OCI-LY1 (cell line): ENCODE data around the gene HMCN2.
"Not testable (repeated sequence)": the region's sequence is repeated elsewhere in the genome, so short reads cannot be mapped to it uniquely, and the experiment has no call there.

Experiments used
- H2AFZ ChIP-seq: fragments of 200-600 bp; sonication (generic), shearing (Covaris generic); 2 replicates; pipeline ENCODE4 v1.6.0; 2014; ENCODE audit warnings: antibody characterized with exemption, mild to moderate bottlenecking, low read length
- H3F3A ChIP-seq: fragments of 200-600 bp; sonication (generic), shearing (Covaris generic); 2 replicates; pipeline ENCODE4 v1.6.0; 2014; ENCODE audit warnings: mild to moderate bottlenecking, antibody characterized with exemption, low read length, moderate library complexity; ENCODE audit not compliant: insufficient read depth
- H3K27ac ChIP-seq: fragments of 200-600 bp; sonication (generic); 2 replicates; pipeline ENCODE4 v1.5.1; 2014; ENCODE audit warnings: low read length, mixed run types, mild to moderate bottlenecking, low read depth; ENCODE audit not compliant: poor library complexity, severe bottlenecking
- H3K27me3 ChIP-seq: fragments of 200-600 bp; sonication (generic); 2 replicates; pipeline ENCODE4 v1.6.0; 2014; ENCODE audit warnings: antibody characterized with exemption, mild to moderate bottlenecking, low read length, moderate library complexity; ENCODE audit not compliant: insufficient read depth
- H3K36me3 ChIP-seq: fragments of 200-600 bp; sonication (generic); 2 replicates; pipeline ENCODE4 v1.6.1; 2014; ENCODE audit warnings: mild to moderate bottlenecking, antibody characterized with exemption, low read length, moderate library complexity, mixed read lengths; ENCODE audit not compliant: insufficient read depth
- H3K4me1 ChIP-seq: fragments of 200-600 bp; sonication (generic); 2 replicates; pipeline ENCODE4 v1.5.1; 2014; ENCODE audit warnings: mild to moderate bottlenecking, low read length, moderate library complexity; ENCODE audit not compliant: insufficient read depth, severe bottlenecking
- H3K4me2 ChIP-seq: fragments of 200-600 bp; sonication (generic), shearing (Covaris generic); 2 replicates; pipeline ENCODE4 v1.6.1; 2014; ENCODE audit warnings: low read length
- H3K4me3 ChIP-seq: fragments of 200-600 bp; sonication (generic); 2 replicates; pipeline ENCODE4 v1.5.1; 2014; ENCODE audit warnings: low read length, low read depth, mild to moderate bottlenecking, mixed read lengths; ENCODE audit not compliant: poor library complexity, severe bottlenecking
- H3K79me2 ChIP-seq: fragments of 200-600 bp; shearing (Covaris generic); 2 replicates; pipeline ENCODE4 v1.6.1; 2016; ENCODE audit warnings: mixed run types, low read length, mixed read lengths; ENCODE audit not compliant: insufficient read depth
- H3K9ac ChIP-seq: fragments of 200-600 bp; sonication (generic), shearing (Covaris generic); 2 replicates; pipeline ENCODE4 v1.6.1; 2014; ENCODE audit warnings: mild to moderate bottlenecking, low read length, mixed read lengths
- H3K9me2 ChIP-seq: fragments of 200-600 bp; sonication (generic), shearing (Covaris generic); 2 replicates; pipeline ENCODE4 v1.6.1; 2014; ENCODE audit warnings: low read depth, mild to moderate bottlenecking, low read length, mixed read lengths
- H3K9me3 ChIP-seq: fragments of 200-600 bp; shearing (Covaris generic); 2 replicates; pipeline ENCODE4 v1.6.1; 2014; ENCODE audit warnings: low read length, mixed read lengths
- H4K20me1 ChIP-seq: fragments of 200-600 bp; sonication (generic), shearing (Covaris generic); 2 replicates; pipeline ENCODE4 v1.6.0; 2016; ENCODE audit warnings: mild to moderate bottlenecking, low read length; ENCODE audit not compliant: insufficient read depth
- EZH2 ChIP-seq: fragments of 200-600 bp; sonication (generic), shearing (Covaris generic); IDR thresholded peaks from 2 replicates; pipeline ENCODE4 v1.8.0; 2017; ENCODE audit warnings: borderline replicate concordance, mixed run types, mild to moderate bottlenecking, antibody characterized with exemption, low read length, moderate library complexity, mixed read lengths
- TF ChIP-seq, protein P1 (sequence below): fragments of 200-600 bp; sonication (generic), shearing (Covaris generic); IDR thresholded peaks from 2 replicates; pipeline ENCODE4 v1.5.1; 2017; ENCODE audit warnings: mild to moderate bottlenecking, antibody characterized with exemption, low read length, moderate library complexity, mixed read lengths

Gene HMCN2

DNA sequence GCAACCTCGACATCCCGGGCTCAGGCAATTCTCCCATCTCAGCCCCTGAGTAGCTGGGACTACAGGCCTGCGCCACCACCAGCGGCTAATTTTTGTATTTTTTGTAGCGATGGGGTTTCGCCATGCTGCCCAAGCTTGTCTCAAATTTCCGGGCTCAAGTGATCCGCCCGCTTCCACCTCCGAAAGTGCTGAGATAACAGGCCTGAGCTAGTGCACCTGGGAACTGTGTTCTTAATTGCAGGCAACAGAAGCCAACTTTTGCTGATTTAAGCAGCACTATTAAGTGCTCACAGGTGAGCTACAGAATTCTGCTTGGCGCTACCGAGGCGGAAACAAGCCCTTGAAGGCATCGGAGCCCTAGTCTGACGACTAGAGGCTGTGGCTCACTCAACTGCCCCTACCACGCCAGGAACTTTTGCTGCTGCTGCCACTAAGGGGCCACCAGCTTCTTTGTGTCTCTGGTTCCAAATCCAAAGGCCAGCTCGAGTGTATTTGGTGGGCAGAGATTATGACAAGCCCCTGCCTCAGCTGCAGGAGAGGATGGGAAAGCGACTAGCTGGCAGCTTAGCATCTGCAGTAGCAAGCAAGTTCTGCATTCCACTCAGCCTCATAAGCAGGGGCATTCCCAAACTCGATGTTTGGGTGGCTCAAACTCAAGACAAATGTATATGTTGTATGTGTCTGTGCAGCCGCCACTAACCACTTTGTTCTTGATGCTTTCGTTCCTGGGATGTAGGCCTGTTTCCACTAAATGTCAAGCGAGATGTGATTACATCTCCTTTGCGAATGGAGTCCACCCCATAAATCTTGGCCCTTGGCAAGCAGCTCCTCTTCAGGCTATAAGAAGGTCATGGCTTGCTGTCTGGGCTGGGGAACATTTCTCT lies 10.6 kb upstream of the HMCN2 start:
- no peaks in the 10 kb centered on the region for H3F3A ChIP-seq
- no peaks in the 10 kb centered on the region; the same call in 1 of the 2 replicates for H3K36me3 ChIP-seq
- H3K27me3 ChIP-seq: no peaks in the 10 kb centered on the region; the same call in 1 of the 2 replicates
- H3K9me2 ChIP-seq: no peaks in the 10 kb centered on the region
- peaks cover 3% of the 10 kb centered on the region; the same call in 1 of the 2 replicates for H3K9me3 ChIP-seq
- H3K4me2 ChIP-seq: no peak overlapping the region
- H2AFZ ChIP-seq: no peak overlapping the region
- no peak overlapping the region for H3K4me3 ChIP-seq
- no peaks in the 10 kb centered on the region for H4K20me1 ChIP-seq
- no peak overlapping the region for H3K9ac ChIP-seq
- H3K79me2 ChIP-seq: no peaks in the 10 kb centered on the region
- H3K4me1 ChIP-seq: no peaks in the 10 kb centered on the region
- H3K27ac ChIP-seq: no peak overlapping the region
- TF ChIP-seq, protein P1, sequence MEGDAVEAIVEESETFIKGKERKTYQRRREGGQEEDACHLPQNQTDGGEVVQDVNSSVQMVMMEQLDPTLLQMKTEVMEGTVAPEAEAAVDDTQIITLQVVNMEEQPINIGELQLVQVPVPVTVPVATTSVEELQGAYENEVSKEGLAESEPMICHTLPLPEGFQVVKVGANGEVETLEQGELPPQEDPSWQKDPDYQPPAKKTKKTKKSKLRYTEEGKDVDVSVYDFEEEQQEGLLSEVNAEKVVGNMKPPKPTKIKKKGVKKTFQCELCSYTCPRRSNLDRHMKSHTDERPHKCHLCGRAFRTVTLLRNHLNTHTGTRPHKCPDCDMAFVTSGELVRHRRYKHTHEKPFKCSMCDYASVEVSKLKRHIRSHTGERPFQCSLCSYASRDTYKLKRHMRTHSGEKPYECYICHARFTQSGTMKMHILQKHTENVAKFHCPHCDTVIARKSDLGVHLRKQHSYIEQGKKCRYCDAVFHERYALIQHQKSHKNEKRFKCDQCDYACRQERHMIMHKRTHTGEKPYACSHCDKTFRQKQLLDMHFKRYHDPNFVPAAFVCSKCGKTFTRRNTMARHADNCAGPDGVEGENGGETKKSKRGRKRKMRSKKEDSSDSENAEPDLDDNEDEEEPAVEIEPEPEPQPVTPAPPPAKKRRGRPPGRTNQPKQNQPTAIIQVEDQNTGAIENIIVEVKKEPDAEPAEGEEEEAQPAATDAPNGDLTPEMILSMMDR: no peak
- TF ChIP-seq EZH2: no peak

DNA sequence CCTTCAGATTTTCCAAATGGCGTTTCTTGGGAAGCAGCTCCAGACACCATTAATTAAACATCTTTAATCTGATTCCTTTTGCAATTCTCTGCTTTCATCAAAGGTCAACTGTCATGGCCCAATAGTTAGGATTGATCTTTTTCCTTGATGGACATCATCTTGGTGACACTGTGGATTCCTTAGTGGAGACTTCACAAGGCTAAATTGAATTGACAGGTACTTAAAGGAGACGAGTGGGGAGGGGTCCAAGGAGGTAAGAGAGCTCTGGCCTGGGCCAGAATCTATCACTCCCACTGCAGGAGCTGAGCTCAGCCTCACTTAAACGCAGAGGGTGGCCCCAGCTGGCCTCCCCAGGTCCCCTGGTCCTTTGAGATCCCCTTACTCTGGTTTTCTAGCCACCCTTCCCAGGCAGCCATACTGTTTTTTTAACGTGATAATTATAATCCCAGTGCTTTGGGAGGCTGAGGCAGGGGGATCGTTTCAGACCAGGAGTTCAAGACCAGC lies 9.9 kb upstream of the HMCN2 start:
- Histone ChIP-seq H4K20me1 (no peaks in the 10 kb centered on the region), H3K36me3 (no peaks in the 10 kb centered on the region; the same call in 1 of the 2 replicates), H2AFZ (no peak overlapping the region), H3K9me3 (peaks cover 3% of the 10 kb centered on the region; the same call in 1 of the 2 replicates), H3K79me2 (no peaks in the 10 kb centered on the region), H3K27me3 (no peaks in the 10 kb centered on the region; the same call in 1 of the 2 replicates), H3K9ac (no peak overlapping the region), H3K4me3 (no peak overlapping the region), H3K4me1 (no peaks in the 10 kb centered on the region), H3K4me2 (no peak overlapping the region), H3K27ac (no peak overlapping the region), H3K9me2 (no peaks in the 10 kb centered on the region), H3F3A (no peaks in the 10 kb centered on the region)
- TF ChIP-seq, protein P1: no peak
- TF ChIP-seq EZH2: no peak

DNA sequence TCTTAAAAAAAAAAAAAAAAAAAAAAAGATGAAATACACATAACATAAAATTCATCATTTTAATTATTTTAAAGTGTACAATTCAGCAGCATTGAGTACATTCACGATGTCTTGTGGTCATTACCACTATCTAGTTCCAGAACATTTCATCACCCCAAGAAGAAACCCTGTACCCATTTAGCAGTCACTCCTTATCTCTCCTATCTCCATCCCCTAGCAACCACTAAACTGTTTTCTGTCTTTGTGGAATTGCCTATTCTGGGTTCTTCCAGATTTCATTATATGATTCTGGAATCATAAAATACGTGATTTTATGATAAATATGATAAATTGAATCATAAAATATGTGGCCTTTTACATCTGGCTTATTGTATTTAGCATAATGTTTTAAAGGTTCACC lies 8.9 kb upstream of the HMCN2 start:
- no peaks in the 10 kb centered on the region for H3F3A ChIP-seq
- no peaks in the 10 kb centered on the region for H3K36me3 ChIP-seq
- no peaks in the 10 kb centered on the region for H3K9me2 ChIP-seq
- H2AFZ ChIP-seq: no peak overlapping the region
- no peaks in the 10 kb centered on the region for H3K4me1 ChIP-seq
- no peak overlapping the region for H3K4me2 ChIP-seq
- no peak overlapping the region for H3K9ac ChIP-seq
- H3K4me3 ChIP-seq: no peak overlapping the region
- H3K27me3 ChIP-seq: no peaks in the 10 kb centered on the region; the same call in 1 of the 2 replicates
- TF ChIP-seq, protein P1: no peak
- TF ChIP-seq EZH2: no peak
- no peaks in the 10 kb centered on the region for H3K79me2 ChIP-seq
- no peaks in the 10 kb centered on the region for H4K20me1 ChIP-seq
- H3K9me3 ChIP-seq: no peaks in the 10 kb centered on the region
- H3K27ac ChIP-seq: no peak overlapping the region

DNA sequence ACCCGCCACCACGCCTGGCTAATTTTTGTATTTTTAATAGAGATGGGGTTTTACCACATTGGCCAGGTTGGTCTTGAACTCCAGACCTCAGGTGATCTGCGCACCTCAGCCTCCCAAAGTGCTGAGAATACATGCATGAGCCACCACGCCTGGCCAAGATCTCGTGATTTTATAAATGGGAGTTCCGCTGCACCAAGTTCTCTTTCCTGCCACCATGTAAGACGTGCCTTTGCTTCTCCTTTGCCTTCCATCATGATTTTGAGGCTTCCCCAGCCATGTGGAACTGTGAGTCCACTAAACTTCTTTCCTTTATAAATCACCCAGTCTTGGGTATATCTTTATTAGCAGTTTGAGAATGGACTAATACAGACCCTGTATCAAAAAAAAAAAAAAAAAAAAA lies 7.4 kb upstream of the HMCN2 start:
- not testable (repeated sequence) for H3K9me2 ChIP-seq, H2AFZ ChIP-seq, H3K9ac ChIP-seq, H3F3A ChIP-seq, H3K9me3 ChIP-seq, H3K4me2 ChIP-seq, H3K27ac ChIP-seq, H3K4me1 ChIP-seq, H3K79me2 ChIP-seq, H3K4me3 ChIP-seq, H3K36me3 ChIP-seq, H3K27me3 ChIP-seq, H4K20me1 ChIP-seq
